22Rv1 (cell line): Measurements from ENCODE around the gene FBXO41.

ENCODE experiments used
- CTCF ChIP-seq: fragments of 450-650 bp; IDR thresholded peaks from 2 replicates; pipeline ENCODE4 v1.5.1; 2017; ENCODE audit warnings: mild to moderate bottlenecking
- ZFX ChIP-seq: fragments of 450-650 bp; IDR thresholded peaks from 2 replicates; pipeline ENCODE4 v1.6.1; 2017; ENCODE audit warnings: antibody characterized with exemption, borderline replicate concordance

- TF ChIP-seq CTCF (no peak), ZFX (no peak)
Measured at GRCh38 chr2:73281244-73281643, 3.0 kb downstream of the FBXO41 start.
